ENCODE results near the gene SGCD.
"Not testable (repeated sequence)": the region's sequence is repeated elsewhere in the genome, so short reads cannot be mapped to it uniquely, and the experiment has no call there.

The SGCD gene

GRCh38 chr5:156654444-156654843 lies 327.5 kb downstream of the SGCD start:
- no peak for FAIRE-seq

GRCh38 chr5:156655732-156656131 lies 328.8 kb downstream of the SGCD start:
- no peak for FAIRE-seq

- FAIRE-seq: not testable (repeated sequence)
Observed at GRCh38 chr5:156664832-156665231, 337.9 kb downstream of the SGCD start.

GRCh38 chr5:156666686-156667085 lies 339.7 kb downstream of the SGCD start:
- not testable (repeated sequence) for FAIRE-seq

GRCh38 chr5:156667616-156668015 lies 340.7 kb downstream of the SGCD start:
- FAIRE-seq: no peak

- no peak for FAIRE-seq
Observed at GRCh38 chr5:156669416-156669815, 342.5 kb downstream of the SGCD start.

- no peak for FAIRE-seq
Observed at GRCh38 chr5:156670615-156671014, 343.7 kb downstream of the SGCD start.

GRCh38 chr5:156675395-156675794 lies 348.4 kb downstream of the SGCD start:
- no peak for FAIRE-seq

GRCh38 chr5:156677963-156678362 lies 351.0 kb downstream of the SGCD start:
- FAIRE-seq: no peak

GRCh38 chr5:156678484-156678883 lies 351.5 kb downstream of the SGCD start:
- no peak for FAIRE-seq

- no peak for FAIRE-seq
Observed at GRCh38 chr5:156680831-156681230, 353.9 kb downstream of the SGCD start.

GRCh38 chr5:156681265-156681664 lies 354.3 kb downstream of the SGCD start:
- FAIRE-seq: no peak

GRCh38 chr5:156682971-156683370 lies 356.0 kb downstream of the SGCD start:
- FAIRE-seq: no peak

- no peak for FAIRE-seq
Observed at GRCh38 chr5:156683509-156683908, 356.5 kb downstream of the SGCD start.

- FAIRE-seq: no peak
Observed at GRCh38 chr5:156684216-156684615, 357.3 kb downstream of the SGCD start.

- FAIRE-seq: no peak
Observed at GRCh38 chr5:156685481-156685880, 358.5 kb downstream of the SGCD start.

- no peak for FAIRE-seq
Observed at GRCh38 chr5:156686380-156686779, 359.4 kb downstream of the SGCD start.

- no peak for FAIRE-seq
Observed at GRCh38 chr5:156686796-156687195, 359.8 kb downstream of the SGCD start.

- FAIRE-seq: no peak
Observed at GRCh38 chr5:156687514-156687913, 360.6 kb downstream of the SGCD start.

- FAIRE-seq: no peak
Observed at GRCh38 chr5:156691572-156691971, 364.6 kb downstream of the SGCD start.

- no peak for FAIRE-seq
Observed at GRCh38 chr5:156693113-156693512, 366.1 kb downstream of the SGCD start.

- no peak for FAIRE-seq
Observed at GRCh38 chr5:156694598-156694997, 367.6 kb downstream of the SGCD start.

GRCh38 chr5:156695774-156696173 lies 368.8 kb downstream of the SGCD start:
- FAIRE-seq: no peak

- no peak for FAIRE-seq
Observed at GRCh38 chr5:156698323-156698722, 371.4 kb downstream of the SGCD start.

- FAIRE-seq: no peak
Observed at GRCh38 chr5:156699147-156699546, 372.2 kb downstream of the SGCD start.

- FAIRE-seq: no peak
Observed at GRCh38 chr5:156704139-156704538, 377.2 kb downstream of the SGCD start.
